Stimulated activated CD4-positive, alpha-beta T cell treated with anti-CD3 and anti-CD28 coated beads, Interleukin-4, amount 100 ng/mL, for 48 hours (primary cell): Measurements from ENCODE around the gene AKR1B15.
A peak's percentile ranks its signal among the peaks of the same experiment; 100 is the strongest.
"Not testable (repeated sequence)": the region's sequence is repeated elsewhere in the genome, so short reads cannot be mapped to it uniquely, and the experiment has no call there.

Experiments
- DNase-seq, 2 donors: peaks; one replicate each; pipeline ENCODE4 v3.0.0-alpha.2; 2020; ENCODE audit warnings: low read depth in 2 of 2

Gene AKR1B15

GRCh38 chr7:134532180-134532953 is 16.5 kb upstream of the AKR1B15 start:
- DNase-seq: no peak

GRCh38 chr7:134532954-134533218 is 16.0 kb upstream of the AKR1B15 start:
- DNase-seq: no peak

- no peak for DNase-seq
These were observed 15.6 kb upstream of the AKR1B15 start for GRCh38 chr7:134533288-134533771.

- DNase-seq: no peak
These were observed 14.3 kb upstream of the AKR1B15 start for GRCh38 chr7:134534633-134535032.

GRCh38 chr7:134535272-134535918 is 13.5 kb upstream of the AKR1B15 start:
- DNase-seq: no peak

- DNase-seq: no peak
These were observed 13.0 kb upstream of the AKR1B15 start for GRCh38 chr7:134535919-134536299.

GRCh38 chr7:134536558-134536957 is 12.4 kb upstream of the AKR1B15 start:
- DNase-seq: not testable (repeated sequence)

GRCh38 chr7:134537273-134537781 is 11.6 kb upstream of the AKR1B15 start:
- not testable (repeated sequence) for DNase-seq

GRCh38 chr7:134539380-134540004 is 9.4 kb upstream of the AKR1B15 start:
- no peak for DNase-seq

- not testable (repeated sequence) for DNase-seq
These were observed 7.3 kb upstream of the AKR1B15 start for GRCh38 chr7:134541501-134542194.

- no peak for DNase-seq
These were observed 6.6 kb upstream of the AKR1B15 start for GRCh38 chr7:134542195-134542771.

GRCh38 chr7:134545380-134545779 is 3.5 kb upstream of the AKR1B15 start:
- DNase-seq: no peak

GRCh38 chr7:134545918-134546317 is 3.0 kb upstream of the AKR1B15 start:
- no peak for DNase-seq

GRCh38 chr7:134546955-134547354 is 2.0 kb upstream of the AKR1B15 start:
- DNase-seq: no peak

- DNase-seq: peak; percentile 59 to 72
These were observed 1.4 kb upstream of the AKR1B15 start for GRCh38 chr7:134547397-134548054.

- no peak for DNase-seq
These were observed 456 bp downstream of the AKR1B15 start for GRCh38 chr7:134549366-134549765.

GRCh38 chr7:134552105-134552504 is 3.2 kb downstream of the AKR1B15 start:
- DNase-seq: no peak

GRCh38 chr7:134553976-134554375 is 5.1 kb downstream of the AKR1B15 start:
- no peak for DNase-seq

GRCh38 chr7:134554417-134554966 is 5.6 kb downstream of the AKR1B15 start:
- no peak for DNase-seq

- DNase-seq: no peak
These were observed 8.5 kb downstream of the AKR1B15 start for GRCh38 chr7:134557391-134557790.

- no peak for DNase-seq
These were observed 9.5 kb downstream of the AKR1B15 start for GRCh38 chr7:134558370-134558769.
